H1 (cell line): ENCODE results near the gene ATP11A. TPM values are rescaled to one million over a fixed set of nuclear protein-coding genes. Genes with fewer than 3 reads are reported as not detected.

ENCODE experiments used
- BCL11A ChIP-seq, 2 experiments: IDR thresholded peaks; one replicate each; pipeline ENCODE4 v1.6.1; 2011; ENCODE audit warnings: low read depth in 2 of 2, low read length in 2 of 2, mild to moderate bottlenecking in 2 of 2
- BRCA1 ChIP-seq: IDR thresholded peaks from 2 replicates; pipeline ENCODE4 v1.6.1; 2012; ENCODE audit warnings: low read depth, low read length, improper control_type of control experiment
- GABPA ChIP-seq: IDR thresholded peaks from 2 replicates; pipeline ENCODE4 v1.6.1; 2011; ENCODE audit warnings: mild to moderate bottlenecking, low read length, moderate library complexity, borderline replicate concordance; ENCODE audit not compliant: insufficient read depth
- SRF ChIP-seq: IDR thresholded peaks from 2 replicates; pipeline ENCODE4 v1.6.1; 2011; ENCODE audit warnings: mild to moderate bottlenecking, low read depth, low read length, moderate library complexity
- YY1 ChIP-seq: IDR thresholded peaks from 2 replicates; pipeline ENCODE4 v1.6.1; 2011; ENCODE audit warnings: low read depth, mild to moderate bottlenecking, low read length
- polyA plus RNA-seq, 7 experiments: library from polyadenylated mRNA; depleted of rRNA in 3 of 7; stranded (reverse) in 5 of 7; unstranded in 2 of 7; fragments of >200 nt in 5 of 7; fragments of 200-250 nt in 2 of 7; gene quantifications; 1 replicate in 5 of 7; 2 replicates in 1 of 7; 4 replicates in 1 of 7; pipeline versions ENCODE4 v1.2.1 to v1.2.3, GENCODE V29; 2011 to 2013; ENCODE audit warnings: missing spikeins in 2 of 7, mixed read lengths in 2 of 7
- total RNA-seq: library from RNA; stranded (reverse); fragmentation: NEBNext Ultra II Directional; extraction: Animal tissue kit (Norgen Biotek cat#: 25700); gene quantifications from 2 replicates; pipeline ENCODE4 v1.2.1, GENCODE V29; 2021
- TF ChIP-seq, protein P1 (sequence below): IDR thresholded peaks from 2 replicates; pipeline ENCODE4 v1.6.1; 2011; ENCODE audit warnings: low read length, improper control_type of control experiment

ATP11A gene
- total and polyA plus RNA-seq, 2 of the 8 experiments (the other 6 are each of a cell fraction or from before 2014, with no cell fraction given) = 28.8 to 72.9 TPM

DNA sequence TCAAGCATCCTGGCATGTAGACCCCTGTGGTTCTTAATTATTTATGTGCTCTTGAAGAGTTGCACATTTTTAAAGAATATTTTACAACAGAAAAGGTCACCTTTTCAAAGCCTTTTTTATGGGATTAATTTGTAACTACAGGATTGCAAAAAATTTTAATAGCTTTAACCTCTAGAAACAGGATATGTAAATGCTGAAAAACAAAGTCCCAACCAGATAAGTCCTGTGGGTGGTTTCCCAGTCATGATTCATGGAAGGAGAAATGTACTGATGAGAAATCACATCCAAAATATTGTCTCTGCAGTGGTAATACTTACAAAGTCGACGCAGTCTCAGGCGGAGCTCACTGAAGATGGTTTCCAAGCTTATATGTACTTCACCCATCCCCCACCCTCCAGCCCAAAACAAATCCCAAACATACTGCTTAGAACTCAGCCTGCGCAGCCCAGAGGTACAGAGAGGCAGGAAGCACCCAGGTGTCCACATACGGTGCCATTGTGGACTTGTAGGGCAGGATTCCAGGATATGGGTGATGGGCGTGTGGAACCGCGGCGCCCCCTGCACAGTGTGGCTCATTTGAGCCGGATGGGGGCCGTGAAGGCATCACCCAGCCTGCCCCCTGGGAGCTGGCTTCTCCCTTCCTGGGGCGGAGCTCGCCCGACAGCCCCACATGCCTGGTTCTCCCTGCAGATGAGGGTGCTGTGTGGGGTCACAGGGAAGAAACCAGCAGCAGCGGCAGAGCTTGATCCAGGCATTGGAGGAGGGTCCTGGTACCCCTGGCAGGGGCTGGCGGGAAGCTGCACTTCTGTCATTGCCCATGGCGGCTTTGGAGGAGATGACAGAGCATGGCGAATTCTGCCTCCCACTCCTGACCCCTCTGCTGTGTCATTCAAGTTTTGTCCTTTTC lies 101.2 kb downstream of the ATP11A start (continued):
- TF ChIP-seq SRF (no peak), BCL11A (IDR thresholded peaks at IDR 0.05; ENCODE audit: low read depth in 2 of 2, low read length in 2 of 2) (no peak), YY1 (no peak), BRCA1 (no peak), GABPA (no peak)
- TF ChIP-seq, protein P1, sequence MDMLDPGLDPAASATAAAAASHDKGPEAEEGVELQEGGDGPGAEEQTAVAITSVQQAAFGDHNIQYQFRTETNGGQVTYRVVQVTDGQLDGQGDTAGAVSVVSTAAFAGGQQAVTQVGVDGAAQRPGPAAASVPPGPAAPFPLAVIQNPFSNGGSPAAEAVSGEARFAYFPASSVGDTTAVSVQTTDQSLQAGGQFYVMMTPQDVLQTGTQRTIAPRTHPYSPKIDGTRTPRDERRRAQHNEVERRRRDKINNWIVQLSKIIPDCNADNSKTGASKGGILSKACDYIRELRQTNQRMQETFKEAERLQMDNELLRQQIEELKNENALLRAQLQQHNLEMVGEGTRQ = no peak
